Hepatocyte (in vitro differentiated cells): Measurements from ENCODE around the gene TPST1. TPM values are rescaled to one million over a fixed set of nuclear protein-coding genes. Genes with fewer than 3 reads are reported as not detected.

Experiments
- DNase-seq: peaks from one replicate; pipeline ENCODE4 v3.0.0-alpha.2; 2016; ENCODE audit warnings: low spot score
- H2AFZ ChIP-seq: fragments of 200-600 bp; sonication (generic); 2 replicates; pipeline ENCODE4 v1.6.0; 2016; ENCODE audit warnings: antibody characterized with exemption, mild to moderate bottlenecking
- H3K27ac ChIP-seq: fragments of 200-600 bp; sonication (generic); 2 replicates; pipeline ENCODE4 v1.5.1; 2016; ENCODE audit warnings: mild to moderate bottlenecking
- H3K27me3 ChIP-seq: fragments of 200-600 bp; sonication (generic); 2 replicates; pipeline ENCODE4 v1.6.1; 2016
- H3K36me3 ChIP-seq: fragments of 200-600 bp; sonication (generic); replicated peaks from 2 replicates; pipeline ENCODE4 v1.5.1; 2016; ENCODE audit warnings: low read depth; ENCODE audit not compliant: insufficient read depth
- H3K4me1 ChIP-seq: fragments of 200-600 bp; sonication (generic); 2 replicates; pipeline ENCODE4 v1.5.1; 2016; ENCODE audit warnings: mild to moderate bottlenecking, moderate library complexity; ENCODE audit not compliant: insufficient read depth
- H3K4me2 ChIP-seq: fragments of 200-600 bp; sonication (generic); 2 replicates; pipeline ENCODE4 v1.6.0; 2016
- H3K4me3 ChIP-seq: fragments of 200-600 bp; sonication (generic); 2 replicates; pipeline ENCODE4 v1.5.1; 2016; ENCODE audit warnings: mild to moderate bottlenecking
- H3K79me2 ChIP-seq: fragments of 200-600 bp; sonication (generic); 2 replicates; pipeline ENCODE4 v1.6.0; 2017; ENCODE audit warnings: mild to moderate bottlenecking
- H3K9me2 ChIP-seq: fragments of 200-600 bp; sonication (generic); replicated peaks from 2 replicates; pipeline ENCODE4 v1.6.0; 2017; ENCODE audit warnings: mild to moderate bottlenecking; ENCODE audit not compliant: insufficient read depth
- H3K9me3 ChIP-seq: fragments of 200-600 bp; sonication (generic); 2 replicates; pipeline ENCODE4 v1.5.1; 2016; ENCODE audit warnings: low read depth, mild to moderate bottlenecking
- H4K20me1 ChIP-seq: fragments of 200-600 bp; sonication (generic); 2 replicates; pipeline ENCODE4 v1.6.0; 2016; ENCODE audit warnings: mild to moderate bottlenecking; ENCODE audit not compliant: insufficient read depth, poor library complexity, severe bottlenecking
- CTCF ChIP-seq: fragments of 200-600 bp; sonication (generic); IDR thresholded peaks from 2 replicates; pipeline ENCODE4 v1.5.1; 2016; ENCODE audit warnings: antibody characterized with exemption, mild to moderate bottlenecking; ENCODE audit not compliant: poor library complexity
- EZH2 ChIP-seq: fragments of 200-600 bp; sonication (generic); IDR thresholded peaks from 2 replicates; pipeline ENCODE4 v1.6.1; 2016; ENCODE audit warnings: antibody characterized with exemption, mild to moderate bottlenecking, borderline replicate concordance
- EZH2phosphoT487 ChIP-seq: fragments of 200-600 bp; sonication (generic); IDR thresholded peaks from one replicate; pipeline ENCODE4 v1.6.1; 2018; ENCODE audit warnings: antibody characterized with exemption, mild to moderate bottlenecking, low read depth, moderate library complexity; ENCODE audit not compliant: unreplicated experiment, severe bottlenecking
- WGBS: methylation state at CpG from one replicate; pipeline ENCODE4 v1.1.6; 2016; ENCODE audit warnings: low lambda C conversion rate; ENCODE audit errors: missing lambda C conversion rate; 5-methylcytosine and 5-hydroxymethylcytosine counted together
- polyA plus RNA-seq: library from polyadenylated mRNA; unstranded; fragments of >200 nt; fragmentation: Nextera tagmentation; extraction: Ambion mirVana; gene quantifications from 2 replicates; pipeline ENCODE4 v1.2.1, GENCODE V29; 2016
- total RNA-seq: library from RNA; depleted of rRNA; stranded (reverse); fragments of >200 nt; gene quantifications from 2 replicates; pipeline ENCODE4 v1.2.3, GENCODE V29; 2014

TPST1 gene
- total and polyA plus RNA-seq, 2 experiments from 2014 or later = 85.2 to 91.2 TPM

- no peak overlapping the region for H2AFZ ChIP-seq
- H3K27me3 ChIP-seq = no peaks in the 10 kb centered on the region
- H3K79me2 ChIP-seq = peaks cover 96% of the 10 kb centered on the region
- H4K20me1 ChIP-seq = no peaks in the 10 kb centered on the region
- WGBS = 95% methylated on average over 8 of the region's 8 CpGs
- DNase-seq = no peak
- H3K36me3 ChIP-seq = no peaks in the 10 kb centered on the region
- H3K9me2 ChIP-seq = no peaks in the 10 kb centered on the region
- H3K9me3 ChIP-seq = no peaks in the 10 kb centered on the region
- peaks cover 25% of the 10 kb centered on the region for H3K4me1 ChIP-seq
- no peak overlapping the region for H3K27ac ChIP-seq
- TF ChIP-seq CTCF = no peak
- TF ChIP-seq EZH2phosphoT487 = no peak
- TF ChIP-seq EZH2 = no peak
- no peak overlapping the region for H3K4me3 ChIP-seq
- no peak overlapping the region for H3K4me2 ChIP-seq
Observed at GRCh38 chr7:66313886-66314568, 108.9 kb downstream of the TPST1 start.

- H2AFZ ChIP-seq = no peak overlapping the region
- TF ChIP-seq EZH2phosphoT487 = no peak
- TF ChIP-seq EZH2 = no peak
- TF ChIP-seq CTCF = no peak
- H3K27ac ChIP-seq = no peak overlapping the region
Observed at GRCh38 chr7:66315192-66315591, 110.1 kb downstream of the TPST1 start.

GRCh38 chr7:66319407-66319979 lies 114.4 kb downstream of the TPST1 start:
- no peaks in the 10 kb centered on the region for H4K20me1 ChIP-seq

More at GRCh38 chr7:66315192-66315591, 110.1 kb downstream of the TPST1 start:
- H3K4me3 ChIP-seq = no peak overlapping the region
- no peak overlapping the region for H3K4me2 ChIP-seq
- H3K4me1 ChIP-seq = peaks cover 13% of the 10 kb centered on the region
- peaks cover 96% of the 10 kb centered on the region for H3K79me2 ChIP-seq
- DNase-seq = no peak
- H3K9me2 ChIP-seq = no peaks in the 10 kb centered on the region
- H3K27me3 ChIP-seq = no peaks in the 10 kb centered on the region
- WGBS = 61% methylated on average over 4 of the region's 4 CpGs
- no peaks in the 10 kb centered on the region for H4K20me1 ChIP-seq
- no peaks in the 10 kb centered on the region for H3K9me3 ChIP-seq
- no peaks in the 10 kb centered on the region for H3K36me3 ChIP-seq

More at GRCh38 chr7:66319407-66319979, 114.4 kb downstream of the TPST1 start:
- Histone ChIP-seq H3K79me2 (peaks cover 75% of the 10 kb centered on the region), H2AFZ (no peak overlapping the region), H3K27ac (no peak overlapping the region), H3K27me3 (no peaks in the 10 kb centered on the region), H3K36me3 (no peaks in the 10 kb centered on the region), H3K4me2 (no peak overlapping the region), H3K9me3 (peaks cover 5% of the 10 kb centered on the region), H3K9me2 (no peaks in the 10 kb centered on the region), H3K4me1 (no peaks in the 10 kb centered on the region), H3K4me3 (no peak overlapping the region)
- 100% methylated on average over 1 of the region's 1 CpG for WGBS
- DNase-seq = no peak
- TF ChIP-seq EZH2 (no peak), EZH2phosphoT487 (no peak), CTCF (no peak)
